ENCODE measurements around the gene EHD1.
A peak's percentile ranks its signal among the peaks of the same experiment; 100 is the strongest.

Gene EHD1

DNA sequence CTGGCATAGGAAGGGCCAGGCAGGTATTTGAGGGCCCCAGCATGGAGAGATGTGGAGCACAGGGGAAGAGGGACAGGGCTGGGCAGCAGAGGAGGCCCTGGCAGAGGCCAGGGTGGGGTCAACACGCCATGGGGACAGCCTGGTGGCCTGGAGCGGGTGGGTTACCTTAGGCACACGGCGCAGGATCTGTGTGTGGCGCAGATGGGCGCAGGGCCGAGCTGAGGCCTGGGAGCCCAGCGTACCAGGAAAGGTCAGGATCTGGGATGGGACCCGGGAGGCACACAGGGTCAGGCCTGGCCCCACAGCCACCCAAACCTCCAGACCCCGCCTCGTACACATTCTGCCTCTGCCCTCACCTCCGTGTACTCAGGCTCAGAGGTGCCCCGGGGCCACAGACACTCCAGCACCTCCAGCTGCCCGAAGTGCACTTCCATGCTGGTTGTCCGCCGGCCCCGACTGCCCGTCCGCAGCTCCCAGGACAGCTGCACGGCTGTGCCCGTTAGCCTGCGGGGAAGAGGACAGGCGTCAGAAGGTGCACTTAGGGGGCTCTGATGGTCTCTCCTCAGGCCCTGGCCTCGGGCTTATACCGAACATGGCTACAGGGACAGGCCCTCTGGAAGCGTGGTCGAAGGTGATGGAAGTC lies 32.2 kb upstream of the EHD1 start:
- DNase-seq (ENCODE audit: low read depth in 3 of 3, low spot score in 1 of 3): no peak

- DNase-seq (ENCODE audit: low read depth in 3 of 3, low spot score in 1 of 3): no peak
These were observed 31.4 kb upstream of the EHD1 start for GRCh38 chr11:64909653-64910343.

- no peak for DNase-seq (ENCODE audit: low read depth in 3 of 3, low spot score in 1 of 3)
These were observed 30.3 kb upstream of the EHD1 start for GRCh38 chr11:64908766-64909165.

- DNase-seq (ENCODE audit: low read depth in 3 of 3, low spot score in 1 of 3): no peak
These were observed 27.9 kb upstream of the EHD1 start for GRCh38 chr11:64906314-64906635.

- no peak for DNase-seq (ENCODE audit: low read depth in 3 of 3, low spot score in 1 of 3)
These were observed 27.3 kb upstream of the EHD1 start for GRCh38 chr11:64905516-64906313.

DNA sequence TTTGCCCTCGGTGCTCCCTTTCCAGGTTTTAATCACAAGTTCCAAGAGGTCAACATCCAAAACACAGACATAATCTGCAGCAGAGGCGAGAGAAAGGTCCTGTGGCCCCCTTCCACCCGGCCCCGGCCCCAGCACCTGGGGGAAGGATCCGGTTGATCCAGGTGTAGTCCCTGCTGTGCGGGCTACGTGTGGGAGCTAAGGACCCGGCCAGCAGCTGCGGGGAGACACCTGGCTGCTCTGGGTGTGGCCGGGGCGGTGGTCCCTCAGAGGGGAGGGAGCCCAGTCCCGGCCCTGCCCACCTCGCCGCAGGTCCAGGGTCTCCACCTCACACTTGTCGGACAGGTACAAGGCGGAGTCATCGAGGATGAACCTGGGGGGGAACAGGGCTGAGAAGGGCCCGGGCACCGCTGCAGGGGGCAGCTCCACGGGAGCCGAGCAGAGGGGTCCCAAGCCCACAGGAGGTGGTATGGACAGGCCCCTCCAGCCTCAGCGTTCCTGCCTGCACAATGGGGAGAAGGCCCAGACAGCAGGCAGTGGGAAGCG lies 24.9 kb upstream of the EHD1 start:
- no peak for DNase-seq (ENCODE audit: low read depth in 3 of 3, low spot score in 1 of 3)

GRCh38 chr11:64902102-64902900 lies 23.9 kb upstream of the EHD1 start:
- no peak for DNase-seq (ENCODE audit: low read depth in 3 of 3, low spot score in 1 of 3)

GRCh38 chr11:64900774-64901173 lies 22.4 kb upstream of the EHD1 start:
- DNase-seq (ENCODE audit: low read depth in 3 of 3, low spot score in 1 of 3): no peak

GRCh38 chr11:64900263-64900678 lies 21.9 kb upstream of the EHD1 start:
- DNase-seq (ENCODE audit: low read depth in 3 of 3, low spot score in 1 of 3): peak; percentile 39 to 54 (median 50)

GRCh38 chr11:64898541-64898940 lies 20.1 kb upstream of the EHD1 start:
- DNase-seq (ENCODE audit: low read depth in 3 of 3, low spot score in 1 of 3): no peak

DNA sequence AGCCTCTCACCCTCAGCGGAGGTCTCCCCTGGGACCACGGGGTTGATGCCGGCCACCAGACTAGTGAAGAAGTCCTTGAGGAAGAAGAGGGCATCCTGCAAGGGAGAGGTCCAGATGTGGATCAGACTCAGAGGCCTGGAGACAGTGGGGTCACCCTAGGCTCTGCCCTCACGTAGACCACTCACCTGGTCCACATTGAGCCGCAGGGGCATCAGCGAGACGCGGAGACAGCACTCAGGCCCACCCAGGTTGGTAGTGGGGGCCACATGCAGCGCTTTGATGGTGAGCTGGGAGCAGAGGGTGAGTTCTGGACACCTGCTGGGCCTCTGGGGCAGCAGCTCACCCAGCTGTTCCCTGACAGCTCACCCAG lies 19.6 kb upstream of the EHD1 start:
- DNase-seq (ENCODE audit: low read depth in 3 of 3, low spot score in 1 of 3): no peak

- DNase-seq (ENCODE audit: low read depth in 3 of 3, low spot score in 1 of 3): no peak
These were observed 19.1 kb upstream of the EHD1 start for GRCh38 chr11:64897381-64898075.

GRCh38 chr11:64896448-64897022 lies 18.1 kb upstream of the EHD1 start:
- DNase-seq (ENCODE audit: low read depth in 3 of 3, low spot score in 1 of 3): no peak

DNA sequence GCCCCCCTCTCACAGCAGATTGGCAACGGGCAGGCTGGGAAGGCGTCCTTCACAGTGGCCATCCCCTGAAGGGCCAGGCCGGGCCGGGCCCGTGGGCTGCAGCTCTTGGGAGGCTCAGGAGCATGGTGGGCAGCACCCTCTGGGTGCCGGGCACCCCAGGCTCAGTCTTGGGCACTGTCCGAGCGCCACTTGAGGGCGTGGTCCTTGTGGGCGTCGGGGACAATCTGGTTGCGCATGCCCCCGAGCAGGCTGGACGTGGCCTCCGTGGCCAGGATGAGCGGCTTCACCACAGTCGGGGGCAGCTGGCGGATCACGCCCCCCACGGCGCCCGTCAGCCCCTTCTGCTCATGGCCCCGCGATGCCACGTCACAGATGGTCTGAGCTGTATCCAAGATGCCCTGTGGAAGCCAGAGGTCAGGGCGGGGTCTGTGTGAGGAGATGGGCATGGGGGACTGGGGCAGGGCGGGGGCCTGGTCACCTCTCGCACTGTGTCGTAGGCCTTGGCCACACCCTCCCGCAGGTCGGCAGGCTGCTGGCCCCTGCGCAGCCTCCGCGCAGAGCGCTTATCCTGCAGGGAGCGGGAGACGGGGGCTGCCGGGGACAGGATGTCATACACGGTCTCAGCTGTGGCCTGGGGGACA lies 16.5 kb upstream of the EHD1 start:
- DNase-seq (ENCODE audit: low read depth in 3 of 3, low spot score in 1 of 3): no peak

DNA sequence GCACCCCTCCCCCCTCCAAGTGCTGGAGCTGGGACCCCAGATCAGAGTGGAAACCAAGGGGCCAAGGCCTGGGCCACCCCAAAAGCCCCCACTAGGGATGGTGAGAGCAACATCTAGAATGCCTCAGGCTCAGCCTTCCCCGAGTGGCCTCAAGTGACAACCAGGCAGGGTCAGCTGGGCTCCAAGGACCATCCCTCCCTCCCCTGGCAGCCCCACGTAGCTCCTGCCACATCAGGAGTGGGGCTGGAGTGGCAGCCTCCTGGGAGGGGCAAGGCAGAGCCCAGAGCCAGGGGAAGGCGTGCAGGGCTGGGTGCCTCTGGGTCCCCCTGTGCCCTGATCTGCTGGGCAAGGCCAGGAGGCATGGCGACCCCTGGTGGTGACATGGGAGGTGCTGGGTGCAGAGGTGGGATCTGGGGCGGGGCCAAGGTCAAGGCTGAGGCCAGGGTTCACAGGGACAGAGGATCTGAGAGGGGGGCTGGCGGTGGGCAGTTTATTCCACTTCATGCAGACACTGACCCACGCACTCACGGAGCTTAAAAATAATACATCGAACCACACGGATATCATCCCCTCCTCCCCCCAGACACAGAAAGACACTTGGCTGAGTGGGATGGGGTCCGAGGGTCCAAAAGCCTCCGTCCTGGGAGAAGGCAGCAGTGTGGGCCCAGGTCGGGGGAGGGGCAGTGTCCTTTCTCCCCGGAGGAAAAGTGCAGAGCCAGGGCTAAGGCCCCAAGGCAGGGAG lies 15.8 kb upstream of the EHD1 start:
- DNase-seq (ENCODE audit: low read depth in 3 of 3, low spot score in 1 of 3): peak; percentile 74 to 96 (median 81)

DNA sequence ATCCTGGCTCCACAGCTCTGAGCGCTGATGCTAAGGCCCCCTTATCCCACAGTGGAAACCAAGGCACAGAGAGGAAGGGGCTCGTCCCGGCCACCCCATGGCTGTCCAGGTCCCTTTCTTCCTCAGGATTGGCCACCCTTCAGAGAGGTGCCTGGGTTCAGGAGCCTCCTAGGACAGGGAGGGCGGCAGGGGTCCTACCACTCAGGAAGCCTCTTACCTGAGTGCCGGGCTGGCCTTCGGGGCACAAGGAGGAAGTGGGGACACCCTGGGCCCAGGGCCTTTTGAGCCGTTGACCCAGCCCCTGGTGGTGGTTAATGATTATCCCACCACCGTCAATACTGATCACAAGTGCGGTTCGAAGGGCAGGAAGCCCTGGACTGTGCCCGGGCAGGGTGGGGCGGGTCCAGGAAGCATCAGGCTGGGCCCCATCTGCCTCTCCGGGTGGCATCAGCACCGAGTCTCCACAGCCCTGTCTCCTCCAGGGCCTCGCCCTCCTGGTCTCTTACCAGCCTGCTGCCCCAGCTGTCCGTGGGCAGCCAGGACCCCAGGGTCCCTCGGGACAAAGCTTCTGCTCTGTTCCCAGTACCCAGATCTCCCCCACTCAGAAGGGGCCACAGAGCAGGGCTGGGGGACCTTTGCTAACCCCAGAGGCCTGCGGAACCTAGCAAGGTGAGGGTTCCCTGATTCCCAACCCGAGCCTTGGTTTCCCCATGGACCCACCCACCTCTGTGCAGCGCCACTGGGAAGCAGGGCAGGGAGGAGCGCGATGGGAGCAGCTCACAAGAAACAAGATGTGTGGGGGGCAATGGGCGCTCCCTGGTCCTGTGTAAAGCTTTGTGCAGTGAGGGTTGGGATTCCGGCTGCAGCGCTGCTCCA lies 15.0 kb upstream of the EHD1 start:
- no peak for DNase-seq (ENCODE audit: low read depth in 3 of 3, low spot score in 1 of 3)

- DNase-seq (ENCODE audit: low read depth in 3 of 3, low spot score in 1 of 3): no peak
These were observed 14.4 kb upstream of the EHD1 start for GRCh38 chr11:64892838-64893193.

- DNase-seq (ENCODE audit: low read depth in 3 of 3, low spot score in 1 of 3): no peak
These were observed 14.0 kb upstream of the EHD1 start for GRCh38 chr11:64892411-64892831.

All from stimulated activated CD4-positive, alpha-beta T cell treated with anti-CD3 and anti-CD28 coated beads, TNF-alpha, amount 100 ng/mL, for 1 hour (primary cell).